ENCODE measurements around the gene LDB1. TPM values are rescaled to one million over a fixed set of nuclear protein-coding genes. Genes with fewer than 3 reads are reported as not detected.

The LDB1 gene
- total and polyA plus RNA-seq, 10 of the 15 experiments (the other 5 are each of a cell fraction or from before 2014, with no cell fraction given), result 1.7 to 71.5 (median 36.9) TPM

DNA sequence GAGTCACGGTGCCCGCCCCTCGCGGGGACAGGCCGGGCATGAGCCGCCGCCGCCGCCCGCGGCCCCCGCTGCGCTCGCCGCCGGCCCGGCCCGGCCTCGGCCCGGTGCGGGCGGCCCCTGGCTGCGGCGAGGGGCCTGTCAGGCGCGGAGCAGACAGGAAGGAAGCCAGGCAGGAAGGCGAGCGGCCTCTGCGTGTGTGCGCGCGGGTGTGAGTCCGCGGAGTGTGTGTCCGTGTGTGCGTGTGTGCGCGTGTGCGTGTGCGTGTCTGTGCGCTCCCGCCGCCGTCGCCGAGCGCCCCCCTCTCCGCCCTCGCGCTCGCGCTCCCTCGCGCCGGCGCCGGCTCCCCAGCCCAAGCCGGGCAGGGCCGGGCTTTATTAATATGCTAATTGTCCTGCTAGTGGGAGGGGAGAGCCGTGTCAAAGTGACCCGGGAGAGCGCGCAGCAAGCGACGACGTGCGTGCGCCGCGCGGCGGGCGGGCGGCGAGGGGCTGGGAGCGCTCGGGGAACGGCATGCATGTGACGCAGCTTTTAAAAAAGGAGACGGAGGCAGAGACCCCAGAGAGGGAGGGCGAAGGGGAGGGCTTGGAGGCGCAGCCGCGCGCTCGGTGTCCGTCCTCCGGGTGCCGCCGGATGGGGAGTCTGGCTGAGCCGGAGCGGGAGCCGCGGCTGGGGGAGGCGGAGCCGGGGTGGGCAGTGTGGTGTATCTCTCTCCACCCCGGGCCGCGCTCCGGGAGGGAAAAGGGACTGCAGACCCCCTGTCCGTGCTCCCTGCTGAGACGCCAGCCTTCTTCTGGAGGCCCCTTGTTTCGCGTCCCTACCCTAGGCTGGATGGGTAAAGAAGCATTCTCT, at the start of gene LDB1 (continued):
- TF ChIP-seq JUND (IDR thresholded peaks at IDR 0.05; ENCODE audit: low read depth, low read length) (no peak), STAT1 (conservative IDR thresholded peaks at IDR 0.05) (no peak), STAT3 (IDR thresholded peaks at IDR 0.05; ENCODE audit: low read depth, low read length) (no peak), JUNB (IDR thresholded peaks at IDR 0.05) (no peak), CREM (IDR thresholded peaks at IDR 0.05; ENCODE audit: low read depth) (no peak), ZSCAN29 (IDR thresholded peaks at IDR 0.05) (no peak), MTA2 (IDR thresholded peaks at IDR 0.05; ENCODE audit: low read depth) (no peak), SMAD5 (IDR thresholded peaks at IDR 0.05; ENCODE audit: low read depth) (peak; percentile 56; the same call in 1 of the 2 replicates), RFX5 (IDR thresholded peaks at IDR 0.05; ENCODE audit: low read depth, low read length) (no peak), NFYA (IDR thresholded peaks at IDR 0.05; ENCODE audit: borderline replicate concordance, low read depth, low read length) (no peak), FOS (IDR thresholded peaks at IDR 0.05; ENCODE audit: borderline replicate concordance, extremely low read depth, insufficient read length) (no peak), HDGF (IDR thresholded peaks at IDR 0.05) (no peak), CEBPB (IDR thresholded peaks at IDR 0.05; ENCODE audit: borderline replicate concordance in 1 of 2, low read depth in 2 of 2, low read length in 2 of 2) (no peak), SMAD1 (IDR thresholded peaks at IDR 0.05; ENCODE audit: low read depth, partially characterized antibody) (no peak), EGR1 (IDR thresholded peaks at IDR 0.05; ENCODE audit: borderline replicate concordance in 1 of 2, low read depth in 2 of 2, low read length in 2 of 2) (peak in 1 of 2 experiments; percentile 19; a peak in 1 of 3 replicates), SREBF1 (IDR thresholded peaks at IDR 0.05; ENCODE audit: low read length) (no peak), ESRRA (IDR thresholded peaks at IDR 0.05; ENCODE audit: low read length) (no peak), RCOR1 (conservative IDR thresholded peaks at IDR 0.05; ENCODE audit: low read depth, low read length) (no peak), ZNF207 (IDR thresholded peaks at IDR 0.05; ENCODE audit: borderline replicate concordance) (peak; percentile 28; the same call in 1 of the 2 replicates), CBFB (IDR thresholded peaks at IDR 0.05; ENCODE audit: low read depth) (no peak), SMARCA5 (IDR thresholded peaks at IDR 0.05) (peak; percentile 82; the same call in 1 of the 2 replicates), TCF3 (IDR thresholded peaks at IDR 0.05; ENCODE audit: borderline replicate concordance, insufficient read depth, low read depth, low read length) (no peak), SMC3 (IDR thresholded peaks at IDR 0.05; ENCODE audit: borderline replicate concordance, low read length) (no peak), RAD21 (IDR thresholded peaks at IDR 0.05; ENCODE audit: insufficient read depth, low read depth, low read length) (no peak)
- TF ChIP-seq, protein P1, sequence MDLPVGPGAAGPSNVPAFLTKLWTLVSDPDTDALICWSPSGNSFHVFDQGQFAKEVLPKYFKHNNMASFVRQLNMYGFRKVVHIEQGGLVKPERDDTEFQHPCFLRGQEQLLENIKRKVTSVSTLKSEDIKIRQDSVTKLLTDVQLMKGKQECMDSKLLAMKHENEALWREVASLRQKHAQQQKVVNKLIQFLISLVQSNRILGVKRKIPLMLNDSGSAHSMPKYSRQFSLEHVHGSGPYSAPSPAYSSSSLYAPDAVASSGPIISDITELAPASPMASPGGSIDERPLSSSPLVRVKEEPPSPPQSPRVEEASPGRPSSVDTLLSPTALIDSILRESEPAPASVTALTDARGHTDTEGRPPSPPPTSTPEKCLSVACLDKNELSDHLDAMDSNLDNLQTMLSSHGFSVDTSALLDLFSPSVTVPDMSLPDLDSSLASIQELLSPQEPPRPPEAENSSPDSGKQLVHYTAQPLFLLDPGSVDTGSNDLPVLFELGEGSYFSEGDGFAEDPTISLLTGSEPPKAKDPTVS (IDR thresholded peaks at IDR 0.05; ENCODE audit: low read depth, low read length), result no peak
- TF ChIP-seq, protein P2, sequence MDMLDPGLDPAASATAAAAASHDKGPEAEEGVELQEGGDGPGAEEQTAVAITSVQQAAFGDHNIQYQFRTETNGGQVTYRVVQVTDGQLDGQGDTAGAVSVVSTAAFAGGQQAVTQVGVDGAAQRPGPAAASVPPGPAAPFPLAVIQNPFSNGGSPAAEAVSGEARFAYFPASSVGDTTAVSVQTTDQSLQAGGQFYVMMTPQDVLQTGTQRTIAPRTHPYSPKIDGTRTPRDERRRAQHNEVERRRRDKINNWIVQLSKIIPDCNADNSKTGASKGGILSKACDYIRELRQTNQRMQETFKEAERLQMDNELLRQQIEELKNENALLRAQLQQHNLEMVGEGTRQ (IDR thresholded peaks at IDR 0.05; ENCODE audit: borderline replicate concordance, low read depth, low read length), result no peak
- TF ChIP-seq, protein P3, sequence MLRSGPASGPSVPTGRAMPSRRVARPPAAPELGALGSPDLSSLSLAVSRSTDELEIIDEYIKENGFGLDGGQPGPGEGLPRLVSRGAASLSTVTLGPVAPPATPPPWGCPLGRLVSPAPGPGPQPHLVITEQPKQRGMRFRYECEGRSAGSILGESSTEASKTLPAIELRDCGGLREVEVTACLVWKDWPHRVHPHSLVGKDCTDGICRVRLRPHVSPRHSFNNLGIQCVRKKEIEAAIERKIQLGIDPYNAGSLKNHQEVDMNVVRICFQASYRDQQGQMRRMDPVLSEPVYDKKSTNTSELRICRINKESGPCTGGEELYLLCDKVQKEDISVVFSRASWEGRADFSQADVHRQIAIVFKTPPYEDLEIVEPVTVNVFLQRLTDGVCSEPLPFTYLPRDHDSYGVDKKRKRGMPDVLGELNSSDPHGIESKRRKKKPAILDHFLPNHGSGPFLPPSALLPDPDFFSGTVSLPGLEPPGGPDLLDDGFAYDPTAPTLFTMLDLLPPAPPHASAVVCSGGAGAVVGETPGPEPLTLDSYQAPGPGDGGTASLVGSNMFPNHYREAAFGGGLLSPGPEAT (IDR thresholded peaks at IDR 0.05; ENCODE audit: low read depth), result peak; percentile 43; the same call in 1 of the 2 replicates

Data from GM12878 (cell line).